ENCODE measurements around the gene ARID1B. TPM values are rescaled to one million over a fixed set of nuclear protein-coding genes. Genes with fewer than 3 reads are reported as not detected.

The ARID1B gene
- total and polyA plus RNA-seq, 2 donors (not counting 1 experiment from before 2014, with no cell fraction given) = 47.2 to 280 TPM

DNA sequence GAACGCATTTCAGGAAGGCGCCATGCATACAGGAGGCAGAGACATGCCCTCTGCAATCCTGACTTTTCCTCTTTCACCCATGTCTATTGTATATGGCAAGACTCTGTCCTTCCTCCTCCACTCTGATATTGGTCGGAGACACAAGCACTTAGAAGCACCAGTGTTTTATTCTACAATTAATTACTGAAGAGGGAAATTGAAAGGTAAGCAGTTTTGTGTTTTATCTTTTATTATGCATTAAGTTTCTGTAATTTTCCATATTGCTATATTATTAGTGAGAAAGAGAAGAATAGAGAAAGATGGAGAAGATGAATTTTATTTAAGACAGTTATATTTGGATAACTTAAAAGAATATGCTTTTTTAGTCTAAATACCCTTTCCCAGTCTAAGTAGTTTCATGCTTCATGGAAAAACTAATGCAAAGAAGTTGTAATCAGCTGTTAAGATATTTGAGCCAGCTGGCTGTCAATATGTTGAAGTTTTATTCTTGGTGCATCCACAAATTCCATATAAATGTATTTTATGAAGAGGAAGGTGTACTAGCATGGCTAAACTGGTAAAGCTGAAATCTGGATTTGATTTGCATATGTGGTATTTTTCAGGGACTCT is 13.6 kb downstream of the ARID1B start:
- TF ChIP-seq, protein P1, sequence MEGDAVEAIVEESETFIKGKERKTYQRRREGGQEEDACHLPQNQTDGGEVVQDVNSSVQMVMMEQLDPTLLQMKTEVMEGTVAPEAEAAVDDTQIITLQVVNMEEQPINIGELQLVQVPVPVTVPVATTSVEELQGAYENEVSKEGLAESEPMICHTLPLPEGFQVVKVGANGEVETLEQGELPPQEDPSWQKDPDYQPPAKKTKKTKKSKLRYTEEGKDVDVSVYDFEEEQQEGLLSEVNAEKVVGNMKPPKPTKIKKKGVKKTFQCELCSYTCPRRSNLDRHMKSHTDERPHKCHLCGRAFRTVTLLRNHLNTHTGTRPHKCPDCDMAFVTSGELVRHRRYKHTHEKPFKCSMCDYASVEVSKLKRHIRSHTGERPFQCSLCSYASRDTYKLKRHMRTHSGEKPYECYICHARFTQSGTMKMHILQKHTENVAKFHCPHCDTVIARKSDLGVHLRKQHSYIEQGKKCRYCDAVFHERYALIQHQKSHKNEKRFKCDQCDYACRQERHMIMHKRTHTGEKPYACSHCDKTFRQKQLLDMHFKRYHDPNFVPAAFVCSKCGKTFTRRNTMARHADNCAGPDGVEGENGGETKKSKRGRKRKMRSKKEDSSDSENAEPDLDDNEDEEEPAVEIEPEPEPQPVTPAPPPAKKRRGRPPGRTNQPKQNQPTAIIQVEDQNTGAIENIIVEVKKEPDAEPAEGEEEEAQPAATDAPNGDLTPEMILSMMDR (IDR thresholded peaks at IDR 0.05) = no peak
- no peak for TF ChIP-seq EZH2 (IDR thresholded peaks at IDR 0.05; ENCODE audit: borderline replicate concordance, insufficient read depth, low read depth, low read length, poor library complexity, severe bottlenecking)
- Mint-ChIP-seq H3K4me1 (peaks cover 94% of the 10 kb centered on the region), H3K4me3 (peak overlapping the region; percentile 63), H3K27ac (peak overlapping the region; percentile 60), H3K9me3 (ENCODE audit: insufficient read depth) (no peaks in the 10 kb centered on the region), H3K27me3 (no peaks in the 10 kb centered on the region)
- WGBS (ENCODE audit: insufficient coverage) = no CpG with 5 or more reads among the region's 3 CpGs
- Histone ChIP-seq H2AFZ (ENCODE audit: insufficient read depth, low read depth, low read length, poor library complexity, severe bottlenecking) (no peak overlapping the region), H3K9ac (ENCODE audit: low read length) (no peak overlapping the region), H3K9me3 (ENCODE audit: control extremely low read depth in 1 of 3, control insufficient read depth in 2 of 3, insufficient read depth in 1 of 3, low read length in 2 of 3) (no peaks in the 10 kb centered on the region), H3K36me3 (replicated peaks in 1 of 2; ENCODE audit: control extremely low read depth in 1 of 2, control insufficient read depth in 1 of 2, extremely low read depth in 1 of 2, insufficient read depth in 2 of 2, low read length in 1 of 2) (peaks cover 0 to 10% of the 10 kb centered on the region in 2 experiments), H3K4me2 (replicated peaks; ENCODE audit: low read depth, low read length, poor library complexity, severe bottlenecking) (peak overlapping the region; percentile 51), H3K27me3 (replicated peaks in 1 of 4; ENCODE audit: control extremely low read depth in 1 of 4, control insufficient read depth in 3 of 4, insufficient read depth in 4 of 4, low read length in 3 of 4) (no peaks in the 10 kb centered on the region), H3K4me1 (ENCODE audit: control insufficient read depth in 2 of 2, insufficient read depth in 2 of 2, low read length in 2 of 2) (peaks cover 75 to 82% of the 10 kb centered on the region in 2 donors), H4K20me1 (ENCODE audit: control insufficient read depth, insufficient read depth, low read length, poor library complexity, severe bottlenecking) (peaks cover 87% of the 10 kb centered on the region), H3K4me3 (ENCODE audit: control extremely low read depth in 1 of 5, extremely low read depth in 1 of 5, insufficient read depth in 1 of 5, low read depth in 2 of 5, low read length in 4 of 5) (no peak overlapping the region), H3K27ac (ENCODE audit: low read length in 2 of 2) (peak overlapping the region in 1 of 2 donors; percentile 44), H3K79me2 (ENCODE audit: control insufficient read depth, insufficient read depth, low read length) (peaks cover 100% of the 10 kb centered on the region)
- ATAC-seq (ENCODE audit: low read depth) (no peak), DNase-seq (no peak)
- ChIA-PET CTCF (interaction anchor here (0.6 to 1.6 kb wide), 7 partner anchors 11 to 227 kb away, joined by 3 to 5 read pairs (median 4); no protein-coding TSS in a partner anchor), POLR2A (interaction anchor here (1.3 kb wide), 1 partner anchor 10 kb away, joined by 3 read pairs; no protein-coding TSS in a partner anchor)
- intact Hi-C loops (cut with micrococcal nuclease) = loop anchor here (1.0 to 2.0 kb wide), 2 partner anchors 11 to 14 kb away; partner anchors contain the start of gene ARID1B

DNA sequence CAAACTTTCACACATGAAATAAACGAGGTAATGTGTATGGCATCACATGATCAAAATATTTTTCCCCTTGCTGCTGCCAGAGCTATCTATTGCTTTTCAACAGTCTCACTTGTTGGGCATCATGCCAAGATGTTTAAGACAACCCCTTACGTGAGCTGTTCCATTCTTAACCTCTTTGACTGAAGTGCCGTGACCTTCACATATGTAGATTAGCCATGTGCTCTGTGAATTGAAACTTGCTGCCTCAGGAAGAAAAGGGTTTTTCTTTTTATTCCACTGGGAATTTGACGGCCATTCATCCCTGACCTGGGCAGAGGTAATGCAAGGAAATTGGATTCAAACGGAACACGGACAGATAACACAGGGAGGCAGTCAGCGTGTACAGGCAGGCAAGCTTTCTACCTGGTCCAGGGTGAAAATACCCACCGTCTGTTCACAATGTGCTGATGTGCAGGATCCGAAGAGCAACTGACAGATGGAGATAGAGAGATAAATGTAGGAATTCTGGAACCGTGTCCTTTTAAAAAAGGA is 14.2 kb downstream of the ARID1B start:
- ChIA-PET POLR2A (interaction anchor here (1.3 to 1.6 kb wide), 2 partner anchors 11 to 14 kb away, joined by 3 to 4 read pairs; partner anchors contain the start of gene ARID1B), CTCF (interaction anchor here (0.6 to 1.6 kb wide), 7 partner anchors 11 to 227 kb away, joined by 3 to 5 read pairs (median 4); no protein-coding TSS in a partner anchor)
- Mint-ChIP-seq H3K27ac (peak overlapping the region; percentile 60), H3K27me3 (no peaks in the 10 kb centered on the region), H3K4me1 (peaks cover 95% of the 10 kb centered on the region), H3K4me3 (peak overlapping the region; percentile 63), H3K9me3 (ENCODE audit: insufficient read depth) (no peaks in the 10 kb centered on the region)
- H3K4me1 ChIP-seq (ENCODE audit: control insufficient read depth in 2 of 2, insufficient read depth in 2 of 2, low read length in 2 of 2) = peaks cover 77 to 88% of the 10 kb centered on the region in 2 donors
- no peak overlapping the region for H3K4me3 ChIP-seq (ENCODE audit: control extremely low read depth in 1 of 5, extremely low read depth in 1 of 5, insufficient read depth in 1 of 5, low read depth in 2 of 5, low read length in 4 of 5)
- no peaks in the 10 kb centered on the region for H3K27me3 ChIP-seq (replicated peaks in 1 of 4; ENCODE audit: control extremely low read depth in 1 of 4, control insufficient read depth in 3 of 4, insufficient read depth in 4 of 4, low read length in 3 of 4)
- intact Hi-C loops (cut with micrococcal nuclease) = loop anchor here (1.0 to 2.0 kb wide), 2 partner anchors 11 to 15 kb away; partner anchors contain the start of gene ARID1B
- peak overlapping the region in 1 of 2 donors; percentile 44 for H3K27ac ChIP-seq (ENCODE audit: low read length in 2 of 2)
- DNase-seq (peak; percentile 83), ATAC-seq (ENCODE audit: low read depth) (peak; percentile 84)
- H3K4me2 ChIP-seq (replicated peaks; ENCODE audit: low read depth, low read length, poor library complexity, severe bottlenecking) = peak overlapping the region; percentile 51
- TF ChIP-seq, protein P1 (IDR thresholded peaks at IDR 0.05) = no peak
- no peak for TF ChIP-seq EZH2 (IDR thresholded peaks at IDR 0.05; ENCODE audit: borderline replicate concordance, insufficient read depth, low read depth, low read length, poor library complexity, severe bottlenecking)
- peaks cover 88% of the 10 kb centered on the region for H4K20me1 ChIP-seq (ENCODE audit: control insufficient read depth, insufficient read depth, low read length, poor library complexity, severe bottlenecking)
- peaks cover 100% of the 10 kb centered on the region for H3K79me2 ChIP-seq (ENCODE audit: control insufficient read depth, insufficient read depth, low read length)
- no peak overlapping the region for H2AFZ ChIP-seq (ENCODE audit: insufficient read depth, low read depth, low read length, poor library complexity, severe bottlenecking)
- H3K9me3 ChIP-seq (ENCODE audit: control extremely low read depth in 1 of 3, control insufficient read depth in 2 of 3, insufficient read depth in 1 of 3, low read length in 2 of 3) = no peaks in the 10 kb centered on the region
- peaks cover 0 to 7% of the 10 kb centered on the region in 2 experiments for H3K36me3 ChIP-seq (replicated peaks in 1 of 2; ENCODE audit: control extremely low read depth in 1 of 2, control insufficient read depth in 1 of 2, extremely low read depth in 1 of 2, insufficient read depth in 2 of 2, low read length in 1 of 2)
- H3K9ac ChIP-seq (ENCODE audit: low read length) = no peak overlapping the region
- WGBS (ENCODE audit: insufficient coverage) = 27% methylated on average over 6 of the region's 10 CpGs
